Adipocyte (in vitro differentiated cells): ENCODE data around the gene NFATC2.

Experiments
- DNase-seq: peaks from one replicate; pipeline ENCODE4 v3.0.0-alpha.2; 2015; ENCODE audit warnings: low read depth
- H3K27me3 ChIP-seq: replicated peaks from 2 replicates; pipeline ENCODE4 v1.7.0; 2013; ENCODE audit warnings: mild to moderate bottlenecking, low read length, moderate library complexity; ENCODE audit not compliant: control insufficient read depth, insufficient read depth
- H3K36me3 ChIP-seq: 2 replicates; pipeline ENCODE4 v1.7.0; 2013; ENCODE audit warnings: low read length, mild to moderate bottlenecking, moderate library complexity; ENCODE audit not compliant: control insufficient read depth, insufficient read depth, severe bottlenecking
- H3K4me1 ChIP-seq: 2 replicates; pipeline ENCODE4 v1.7.0; 2013; ENCODE audit warnings: mild to moderate bottlenecking, low read length, moderate library complexity; ENCODE audit not compliant: control insufficient read depth, insufficient read depth
- H3K4me3 ChIP-seq: 2 replicates; pipeline ENCODE4 v1.7.0; 2013; ENCODE audit warnings: mild to moderate bottlenecking, low read length, moderate library complexity
- H3K9ac ChIP-seq: 2 replicates; pipeline ENCODE4 v1.7.0; 2013; ENCODE audit warnings: mild to moderate bottlenecking, low read length, moderate library complexity
- H3K9me3 ChIP-seq: 2 replicates; pipeline ENCODE4 v1.7.0; 2013; ENCODE audit warnings: mild to moderate bottlenecking, low read length, moderate library complexity; ENCODE audit not compliant: control insufficient read depth

The NFATC2 gene

DNA sequence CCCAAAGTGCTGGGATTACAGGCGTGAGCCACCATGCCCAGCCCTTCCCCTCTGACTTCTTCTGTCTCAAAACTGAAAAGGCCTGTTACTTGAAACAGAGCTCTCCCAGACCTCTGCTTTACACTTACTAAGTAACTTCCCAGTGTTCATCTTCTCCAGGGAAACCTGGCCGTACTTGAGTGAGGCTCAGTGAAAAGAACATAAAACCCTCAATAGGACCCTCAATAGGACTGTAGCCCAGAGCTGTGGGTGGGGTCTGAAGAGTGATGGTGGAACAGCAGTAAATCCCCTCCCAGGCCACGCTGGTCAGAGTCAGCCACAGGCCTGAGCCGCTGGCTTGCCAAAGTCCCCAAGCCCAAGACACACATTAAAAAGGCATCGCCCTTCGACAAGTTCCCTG lies 145.4 kb downstream of the NFATC2 start:
- no peak overlapping the region for H3K9ac ChIP-seq
- no peak overlapping the region for H3K4me3 ChIP-seq
- H3K36me3 ChIP-seq = no peaks in the 10 kb centered on the region
- no peaks in the 10 kb centered on the region for H3K4me1 ChIP-seq
- H3K27me3 ChIP-seq = no peaks in the 10 kb centered on the region
- H3K9me3 ChIP-seq = no peaks in the 10 kb centered on the region
- DNase-seq = no peak

- no peaks in the 10 kb centered on the region for H3K9me3 ChIP-seq
- no peaks in the 10 kb centered on the region for H3K4me1 ChIP-seq
- H3K9ac ChIP-seq = no peak overlapping the region
- no peaks in the 10 kb centered on the region for H3K36me3 ChIP-seq
- no peaks in the 10 kb centered on the region for H3K27me3 ChIP-seq
- DNase-seq = no peak
- no peak overlapping the region for H3K4me3 ChIP-seq
Observed at GRCh38 chr20:51396365-51396909, 146.1 kb downstream of the NFATC2 start.

- Histone ChIP-seq H3K27me3 (no peaks in the 10 kb centered on the region), H3K36me3 (no peaks in the 10 kb centered on the region), H3K9me3 (no peaks in the 10 kb centered on the region), H3K4me3 (no peak overlapping the region), H3K9ac (no peak overlapping the region), H3K4me1 (no peaks in the 10 kb centered on the region)
- no peak for DNase-seq
Observed at GRCh38 chr20:51394706-51395105, 147.8 kb downstream of the NFATC2 start.

GRCh38 chr20:51393571-51393970 lies 148.9 kb downstream of the NFATC2 start:
- Histone ChIP-seq H3K9me3 (no peaks in the 10 kb centered on the region), H3K27me3 (no peaks in the 10 kb centered on the region), H3K36me3 (no peaks in the 10 kb centered on the region), H3K4me3 (no peak overlapping the region), H3K4me1 (peaks cover 3% of the 10 kb centered on the region), H3K9ac (no peak overlapping the region)
- no peak for DNase-seq

- no peak overlapping the region for H3K4me3 ChIP-seq
- no peaks in the 10 kb centered on the region for H3K27me3 ChIP-seq
- peaks cover 5% of the 10 kb centered on the region for H3K4me1 ChIP-seq
- DNase-seq = no peak
- H3K9me3 ChIP-seq = no peaks in the 10 kb centered on the region
- H3K9ac ChIP-seq = no peak overlapping the region
- no peaks in the 10 kb centered on the region for H3K36me3 ChIP-seq
Observed at GRCh38 chr20:51392614-51393186, 149.8 kb downstream of the NFATC2 start.

DNA sequence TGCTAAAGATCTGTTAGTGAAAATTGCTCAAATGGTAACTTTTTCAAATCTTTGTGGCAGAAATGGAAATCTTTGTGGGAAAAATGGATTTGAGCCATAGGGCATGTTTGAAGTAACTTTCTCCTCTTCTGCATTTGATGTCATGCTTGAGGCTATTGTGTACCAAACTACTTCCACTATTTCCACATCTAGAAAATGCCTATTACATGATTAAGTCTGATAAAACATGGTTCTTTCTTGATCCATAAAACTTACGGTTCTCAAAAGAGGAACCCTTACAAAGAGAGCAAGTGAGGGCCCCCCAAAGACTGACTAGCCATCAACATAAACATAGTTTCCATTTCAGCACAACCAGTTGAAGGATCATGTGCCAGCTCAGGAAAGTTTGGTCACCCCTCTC lies 150.6 kb downstream of the NFATC2 start:
- DNase-seq = peak; percentile 16
- H3K4me1 ChIP-seq = peaks cover 5% of the 10 kb centered on the region
- no peaks in the 10 kb centered on the region for H3K36me3 ChIP-seq
- H3K4me3 ChIP-seq = no peak overlapping the region
- H3K9ac ChIP-seq = no peak overlapping the region
- no peaks in the 10 kb centered on the region for H3K27me3 ChIP-seq
- no peaks in the 10 kb centered on the region for H3K9me3 ChIP-seq

DNA sequence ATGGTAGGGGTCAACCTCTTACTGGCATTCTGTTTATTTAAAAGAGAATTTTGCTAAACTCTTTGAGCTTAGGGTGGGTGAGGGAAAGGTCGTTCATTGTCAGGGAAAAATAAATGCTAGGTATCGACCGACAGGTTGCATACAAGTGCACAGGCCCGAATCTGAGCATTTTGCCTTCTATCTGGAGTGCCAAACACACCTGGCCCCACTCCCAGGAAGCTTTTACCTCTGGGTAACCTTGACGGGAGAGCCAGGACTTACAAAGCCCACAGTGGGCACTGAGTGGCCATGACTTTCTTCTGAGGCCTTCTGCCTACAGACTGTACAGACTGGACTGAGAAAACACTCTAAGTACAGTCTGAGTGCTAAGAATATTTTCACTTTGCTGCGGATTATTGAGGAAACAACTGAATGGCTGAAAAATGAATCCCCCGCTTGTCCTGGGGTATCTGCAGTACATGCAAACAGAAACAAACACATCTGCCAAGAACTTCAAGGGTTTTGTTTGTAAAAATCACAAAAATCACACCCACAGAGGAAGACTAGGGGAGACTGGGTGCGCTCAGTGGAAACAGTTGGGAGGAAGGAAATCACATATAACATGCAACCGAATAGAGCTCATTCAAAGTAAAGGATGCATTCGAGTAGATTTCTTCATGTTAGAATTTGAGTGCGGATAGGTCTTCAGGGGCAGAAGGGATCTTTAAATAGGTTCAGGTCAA lies 152.8 kb downstream of the NFATC2 start:
- Histone ChIP-seq H3K36me3 (no peaks in the 10 kb centered on the region), H3K27me3 (no peaks in the 10 kb centered on the region), H3K9ac (no peak overlapping the region), H3K4me3 (no peak overlapping the region), H3K9me3 (no peaks in the 10 kb centered on the region), H3K4me1 (peaks cover 5% of the 10 kb centered on the region)
- no peak for DNase-seq

DNA sequence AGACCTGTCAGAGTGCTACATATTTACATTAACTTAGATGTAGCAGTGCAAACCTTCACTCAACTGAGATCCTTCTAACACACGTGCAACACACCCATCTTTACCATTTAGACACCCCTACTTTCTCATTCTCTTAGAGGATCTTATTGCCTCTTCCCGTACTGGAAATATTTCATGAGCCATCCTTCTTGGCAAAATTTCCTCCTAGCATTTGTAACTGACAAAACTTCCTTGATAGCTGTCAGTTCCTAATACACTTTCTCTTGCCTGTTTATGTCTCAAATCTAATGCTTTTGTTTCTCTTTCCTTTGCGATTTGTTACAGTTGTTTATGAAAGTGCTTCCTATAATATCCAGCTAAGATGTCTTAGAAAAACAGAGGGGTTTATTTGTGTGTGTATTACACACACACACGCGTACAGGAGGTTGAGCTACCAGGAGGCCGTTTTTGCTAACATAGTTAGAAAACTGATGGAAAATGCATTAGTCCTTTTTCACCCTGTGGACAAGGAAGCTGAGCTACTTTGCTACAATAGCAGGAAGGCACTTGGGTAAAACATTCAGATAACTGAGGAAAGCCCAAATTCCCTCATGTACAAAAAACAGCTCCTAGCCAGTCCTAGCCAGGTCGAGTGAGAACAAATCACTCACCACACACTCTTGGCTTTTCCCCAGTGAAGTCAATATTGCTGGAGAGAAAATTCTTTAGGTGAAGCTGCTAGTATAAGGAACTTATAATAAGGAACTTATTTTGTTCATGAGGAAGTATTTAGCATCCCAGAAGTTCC lies 153.6 kb downstream of the NFATC2 start:
- H3K36me3 ChIP-seq = no peaks in the 10 kb centered on the region
- H3K4me1 ChIP-seq = peaks cover 5% of the 10 kb centered on the region
- DNase-seq = no peak
- H3K9ac ChIP-seq = no peak overlapping the region
- no peaks in the 10 kb centered on the region for H3K9me3 ChIP-seq
- H3K4me3 ChIP-seq = no peak overlapping the region
- H3K27me3 ChIP-seq = no peaks in the 10 kb centered on the region

DNA sequence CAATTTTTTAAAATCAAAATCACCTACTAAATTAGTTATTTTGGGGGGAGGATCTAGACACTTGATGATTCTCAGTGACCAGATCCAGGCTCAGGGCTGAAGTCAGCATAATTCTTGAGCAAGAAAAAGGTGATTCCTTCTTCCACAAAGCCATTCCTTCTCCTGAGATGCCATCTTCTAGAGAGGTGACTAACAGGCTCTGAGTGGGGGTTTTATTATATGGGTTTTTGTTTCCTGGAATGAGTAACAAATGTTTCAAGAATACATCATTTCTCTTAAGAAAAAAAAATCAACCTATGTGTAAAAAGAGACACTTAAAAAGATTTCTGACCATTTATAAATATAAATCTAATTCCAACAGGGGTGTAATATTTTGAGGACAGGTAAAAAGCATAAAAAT lies 154.3 kb downstream of the NFATC2 start:
- peak; percentile 31 for DNase-seq
- H3K27me3 ChIP-seq = no peaks in the 10 kb centered on the region
- no peak overlapping the region for H3K4me3 ChIP-seq
- H3K9ac ChIP-seq = no peak overlapping the region
- peaks cover 5% of the 10 kb centered on the region for H3K4me1 ChIP-seq
- no peaks in the 10 kb centered on the region for H3K9me3 ChIP-seq
- H3K36me3 ChIP-seq = no peaks in the 10 kb centered on the region

DNA sequence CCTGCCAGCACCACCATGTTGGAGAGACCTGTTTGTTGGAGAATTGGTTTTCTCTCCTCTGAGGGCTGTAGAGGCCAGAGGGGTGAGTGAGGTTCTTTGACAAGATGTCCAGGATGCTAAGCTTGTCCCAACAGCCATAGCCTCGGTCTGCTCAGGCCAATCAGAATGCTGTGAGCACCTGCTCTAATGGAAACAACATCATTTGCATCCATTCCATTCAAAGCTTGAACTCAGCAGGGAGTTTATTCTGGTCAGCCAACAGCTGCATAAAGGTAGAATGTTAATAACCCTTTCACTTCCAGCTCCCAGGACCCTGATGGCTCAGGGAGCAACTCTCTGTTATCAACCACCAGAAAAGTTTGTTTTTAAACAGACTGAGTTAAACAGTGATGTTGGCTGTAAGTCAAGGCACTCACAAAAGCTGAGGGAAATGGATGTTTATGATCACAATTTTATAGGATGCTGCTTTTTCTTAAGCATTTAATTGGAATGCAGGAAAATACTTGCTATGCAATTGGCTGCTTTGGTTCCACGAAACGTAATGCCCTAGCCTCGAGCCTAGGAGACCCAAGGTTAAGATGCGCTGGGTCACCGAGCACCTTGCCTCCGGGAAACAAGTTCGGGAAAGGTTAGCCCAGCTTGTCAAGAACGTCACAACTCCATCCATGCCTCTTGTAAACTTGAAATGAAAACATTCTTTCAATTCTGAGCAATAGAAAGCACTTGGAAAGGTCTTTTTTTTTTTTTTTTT lies 155.2 kb downstream of the NFATC2 start:
- H3K9ac ChIP-seq = no peak overlapping the region
- H3K36me3 ChIP-seq = no peaks in the 10 kb centered on the region
- peaks cover 5% of the 10 kb centered on the region for H3K4me1 ChIP-seq
- H3K27me3 ChIP-seq = no peaks in the 10 kb centered on the region
- no peak overlapping the region for H3K4me3 ChIP-seq
- H3K9me3 ChIP-seq = no peaks in the 10 kb centered on the region
- DNase-seq = no peak

DNA sequence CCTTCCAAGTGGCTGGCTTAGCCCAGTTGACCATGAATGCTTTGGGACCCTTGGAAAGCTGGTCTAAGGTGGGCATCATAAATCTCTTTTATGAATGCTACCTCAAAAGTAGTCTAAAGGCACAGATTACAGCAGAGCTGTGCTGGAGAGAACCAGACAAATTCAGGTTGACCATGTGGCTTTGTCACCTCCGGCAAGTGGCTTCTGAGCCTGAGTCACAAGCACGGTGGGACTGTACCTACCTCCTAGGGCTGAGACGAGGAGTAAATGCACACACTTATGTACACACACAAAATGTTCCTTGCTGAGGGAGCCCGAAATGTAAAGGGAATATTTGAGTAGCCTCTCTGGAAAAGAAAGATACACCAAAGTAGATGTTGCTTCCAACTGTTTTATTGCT lies 155.9 kb downstream of the NFATC2 start:
- H3K9ac ChIP-seq = no peak overlapping the region
- H3K36me3 ChIP-seq = no peaks in the 10 kb centered on the region
- H3K4me3 ChIP-seq = no peak overlapping the region
- H3K4me1 ChIP-seq = peaks cover 5% of the 10 kb centered on the region
- peaks cover 4% of the 10 kb centered on the region for H3K27me3 ChIP-seq
- no peaks in the 10 kb centered on the region for H3K9me3 ChIP-seq
- no peak for DNase-seq
